ENCODE data around the gene MATN4.

The MATN4 gene

DNA sequence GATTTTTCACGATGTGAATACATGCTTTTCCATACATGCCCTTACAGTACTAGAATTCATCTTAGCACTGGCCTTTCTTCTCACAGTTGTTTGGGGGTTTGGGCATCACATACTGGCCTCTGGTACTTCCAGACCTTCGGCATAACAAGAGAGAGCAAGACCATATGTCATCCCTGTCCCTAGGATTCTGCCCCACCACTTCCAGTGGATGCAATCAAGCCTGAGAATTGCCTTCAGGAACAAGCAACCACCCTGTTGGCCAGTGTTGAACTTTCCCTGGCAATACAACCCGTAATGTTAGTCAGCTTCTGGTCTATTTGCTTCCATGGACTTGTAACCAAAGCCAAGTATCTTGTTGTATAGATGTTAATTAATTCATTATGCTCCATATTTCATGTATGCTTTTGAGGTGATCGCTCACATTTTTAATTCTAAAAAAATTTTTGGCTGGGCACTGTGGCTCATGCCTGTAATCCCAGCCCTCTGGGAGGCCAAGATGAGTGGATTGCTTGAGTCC, 38.3 kb downstream of the MATN4 start:
- no peak overlapping the region for H3K9ac ChIP-seq (ENCODE audit: low read depth, low read length)
- H3K4me1 ChIP-seq (ENCODE audit: control insufficient read depth, insufficient read depth, low read length) = no peaks in the 10 kb centered on the region
- H3K36me3 ChIP-seq (ENCODE audit: control insufficient read depth, insufficient read depth, low read length) = no peaks in the 10 kb centered on the region
- H3K27me3 ChIP-seq (ENCODE audit: control insufficient read depth, insufficient read depth, low read length) = no peaks in the 10 kb centered on the region
- H3K4me3 ChIP-seq (ENCODE audit: low read depth, low read length) = no peak overlapping the region
- H3K9me3 ChIP-seq (ENCODE audit: control insufficient read depth, insufficient read depth, low read length) = no peaks in the 10 kb centered on the region

DNA sequence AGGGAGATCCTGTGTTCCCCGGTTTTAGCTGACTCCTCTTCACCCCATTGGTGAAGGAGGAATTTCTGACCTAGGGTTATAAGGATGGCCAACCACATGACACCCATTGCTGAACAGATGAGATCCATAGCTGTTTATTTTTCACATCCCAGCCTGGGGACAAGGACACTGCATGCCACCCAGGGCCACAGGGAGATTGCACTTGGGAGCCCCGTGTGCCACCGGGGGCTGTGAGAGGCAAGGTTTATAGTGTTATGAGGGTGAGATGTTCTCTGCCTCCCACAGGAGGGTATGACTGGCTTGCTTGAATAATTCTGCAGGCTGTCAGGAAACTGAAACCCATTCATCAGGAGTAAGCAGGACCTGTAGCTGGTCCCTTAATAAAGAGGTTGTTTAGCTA, 39.0 kb downstream of the MATN4 start:
- Histone ChIP-seq H3K9ac (ENCODE audit: low read depth, low read length) (no peak overlapping the region), H3K27me3 (ENCODE audit: control insufficient read depth, insufficient read depth, low read length) (no peaks in the 10 kb centered on the region), H3K4me1 (ENCODE audit: control insufficient read depth, insufficient read depth, low read length) (no peaks in the 10 kb centered on the region), H3K4me3 (ENCODE audit: low read depth, low read length) (no peak overlapping the region), H3K36me3 (ENCODE audit: control insufficient read depth, insufficient read depth, low read length) (no peaks in the 10 kb centered on the region), H3K9me3 (ENCODE audit: control insufficient read depth, insufficient read depth, low read length) (no peaks in the 10 kb centered on the region)

DNA sequence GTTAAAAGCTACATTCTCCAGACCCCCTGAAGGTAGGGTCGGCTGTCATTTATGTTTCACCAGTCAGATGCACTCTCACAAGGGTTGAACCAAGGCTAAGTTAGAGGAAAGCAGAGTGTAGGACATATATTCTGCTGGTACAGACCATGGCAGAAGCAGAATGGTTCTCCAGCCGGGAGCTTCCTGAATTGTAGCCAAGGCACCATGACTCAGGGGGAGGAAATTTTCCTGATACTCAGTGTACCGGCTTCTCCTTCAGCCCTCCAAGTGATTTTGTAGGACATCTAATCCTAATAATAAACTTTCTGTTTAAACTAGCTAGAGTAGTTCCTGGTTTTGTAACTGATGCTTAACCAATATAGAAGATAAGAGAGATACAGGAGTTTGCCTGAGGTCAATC, 39.6 kb downstream of the MATN4 start:
- no peak overlapping the region for H3K9ac ChIP-seq (ENCODE audit: low read depth, low read length)
- no peaks in the 10 kb centered on the region for H3K36me3 ChIP-seq (ENCODE audit: control insufficient read depth, insufficient read depth, low read length)
- no peaks in the 10 kb centered on the region for H3K4me1 ChIP-seq (ENCODE audit: control insufficient read depth, insufficient read depth, low read length)
- no peak overlapping the region for H3K4me3 ChIP-seq (ENCODE audit: low read depth, low read length)
- H3K9me3 ChIP-seq (ENCODE audit: control insufficient read depth, insufficient read depth, low read length) = no peaks in the 10 kb centered on the region
- no peaks in the 10 kb centered on the region for H3K27me3 ChIP-seq (ENCODE audit: control insufficient read depth, insufficient read depth, low read length)

DNA sequence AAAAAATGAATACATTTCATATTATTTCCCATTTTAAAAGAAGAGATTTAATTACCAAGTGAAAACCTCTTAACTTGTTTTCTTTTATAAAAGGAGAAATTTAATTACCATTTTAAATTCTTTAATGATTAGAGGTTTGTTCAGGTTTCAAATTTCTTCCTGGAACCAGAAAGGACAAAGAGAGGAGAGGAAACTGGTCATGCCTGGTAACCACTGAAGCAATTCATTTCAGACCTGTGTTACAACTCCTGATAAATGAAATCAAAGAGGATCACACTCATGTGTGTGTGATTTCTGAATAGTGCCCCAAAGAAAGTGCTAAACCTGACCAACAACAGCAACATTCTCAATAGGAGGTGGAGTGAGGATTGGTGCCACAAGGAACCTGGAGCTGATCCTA, 41.1 kb downstream of the MATN4 start:
- no peak overlapping the region for H3K9ac ChIP-seq (ENCODE audit: low read depth, low read length)
- H3K4me1 ChIP-seq (ENCODE audit: control insufficient read depth, insufficient read depth, low read length) = no peaks in the 10 kb centered on the region
- no peaks in the 10 kb centered on the region for H3K36me3 ChIP-seq (ENCODE audit: control insufficient read depth, insufficient read depth, low read length)
- no peaks in the 10 kb centered on the region for H3K9me3 ChIP-seq (ENCODE audit: control insufficient read depth, insufficient read depth, low read length)
- H3K4me3 ChIP-seq (ENCODE audit: low read depth, low read length) = no peak overlapping the region
- H3K27me3 ChIP-seq (ENCODE audit: control insufficient read depth, insufficient read depth, low read length) = no peaks in the 10 kb centered on the region

DNA sequence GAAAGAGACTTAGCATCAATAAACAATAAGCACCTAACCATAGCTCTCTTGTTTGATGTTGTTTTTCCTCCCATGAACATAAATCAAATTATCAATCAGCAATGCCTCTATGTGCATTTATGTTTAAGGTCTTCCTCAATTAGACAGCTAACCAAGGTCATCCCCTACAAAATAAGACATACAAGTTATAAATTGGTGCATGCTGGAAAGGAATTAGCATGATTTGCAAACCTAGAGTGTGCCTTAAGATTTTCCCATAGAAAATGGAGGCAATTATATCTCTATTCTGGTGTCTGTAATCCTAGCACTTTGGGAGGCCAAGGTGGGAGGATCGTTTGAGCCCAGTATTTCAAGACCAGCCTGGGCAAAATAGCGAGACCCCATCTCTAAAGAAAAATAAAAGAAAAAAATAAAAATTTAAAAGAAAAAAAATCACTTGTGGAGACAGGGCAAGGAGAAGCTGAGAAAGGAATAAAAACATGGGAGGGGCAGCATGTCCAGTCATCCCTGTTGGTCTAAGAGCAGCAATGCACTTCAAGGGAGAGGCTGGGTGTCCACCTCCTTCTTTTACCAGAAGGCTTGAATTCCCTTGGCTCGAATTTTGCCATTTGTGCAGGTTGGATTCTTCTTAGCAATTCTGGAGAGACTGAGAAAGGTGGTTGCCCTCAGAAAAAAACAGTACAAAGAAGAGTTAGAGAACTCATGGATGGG, 44.4 kb downstream of the MATN4 start:
- Histone ChIP-seq H3K9me3 (ENCODE audit: control insufficient read depth, insufficient read depth, low read length) (no peaks in the 10 kb centered on the region), H3K36me3 (ENCODE audit: control insufficient read depth, insufficient read depth, low read length) (no peaks in the 10 kb centered on the region), H3K4me1 (ENCODE audit: control insufficient read depth, insufficient read depth, low read length) (peaks cover under 1% of the 10 kb centered on the region), H3K4me3 (ENCODE audit: low read depth, low read length) (no peak overlapping the region), H3K9ac (ENCODE audit: low read depth, low read length) (no peak overlapping the region), H3K27me3 (ENCODE audit: control insufficient read depth, insufficient read depth, low read length) (no peaks in the 10 kb centered on the region)

DNA sequence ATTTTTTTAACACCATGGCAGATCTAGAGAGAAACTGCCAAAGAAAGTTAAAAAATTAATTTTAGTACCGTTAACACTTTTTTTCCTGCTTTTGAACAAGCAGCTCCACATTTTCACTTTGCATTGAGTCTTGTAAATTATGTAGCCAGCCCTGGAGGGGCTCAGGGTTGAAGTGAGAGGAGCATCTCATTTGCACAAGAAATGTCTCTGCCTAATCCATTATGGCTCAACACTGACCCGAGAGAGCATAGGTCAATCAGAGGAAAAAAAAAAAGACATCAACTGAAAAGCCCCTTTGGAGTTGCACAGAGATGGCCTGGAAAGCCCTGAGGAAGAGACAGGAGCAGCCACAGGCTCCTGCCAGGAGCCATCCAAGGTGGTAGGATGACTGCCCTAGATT, 49.4 kb downstream of the MATN4 start:
- no peak overlapping the region for H3K9ac ChIP-seq (ENCODE audit: low read depth, low read length)
- no peaks in the 10 kb centered on the region for H3K36me3 ChIP-seq (ENCODE audit: control insufficient read depth, insufficient read depth, low read length)
- H3K4me1 ChIP-seq (ENCODE audit: control insufficient read depth, insufficient read depth, low read length) = peaks cover 7% of the 10 kb centered on the region
- H3K9me3 ChIP-seq (ENCODE audit: control insufficient read depth, insufficient read depth, low read length) = no peaks in the 10 kb centered on the region
- H3K4me3 ChIP-seq (ENCODE audit: low read depth, low read length) = no peak overlapping the region
- no peaks in the 10 kb centered on the region for H3K27me3 ChIP-seq (ENCODE audit: control insufficient read depth, insufficient read depth, low read length)

DNA sequence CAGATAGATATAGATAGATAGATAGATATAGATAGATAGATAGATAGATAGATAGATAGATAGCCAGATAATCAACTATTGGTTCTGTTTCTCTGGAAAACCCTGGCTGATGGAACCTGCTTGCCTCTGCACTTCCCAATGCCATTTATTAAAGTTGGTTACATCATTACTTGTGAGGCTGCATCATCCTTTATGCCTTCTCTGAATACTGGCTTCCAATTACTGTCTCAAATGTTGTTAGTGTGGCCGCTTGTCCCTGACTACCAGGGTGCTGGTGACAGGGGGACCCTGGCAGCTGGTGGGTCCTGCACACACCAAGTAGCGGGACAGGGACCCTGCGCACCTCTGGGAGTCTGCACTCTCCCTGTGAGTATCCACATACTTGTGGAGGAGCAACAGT, 49.8 kb downstream of the MATN4 start:
- Histone ChIP-seq H3K4me1 (ENCODE audit: control insufficient read depth, insufficient read depth, low read length) (peaks cover 7% of the 10 kb centered on the region), H3K9ac (ENCODE audit: low read depth, low read length) (no peak overlapping the region), H3K27me3 (ENCODE audit: control insufficient read depth, insufficient read depth, low read length) (no peaks in the 10 kb centered on the region), H3K4me3 (ENCODE audit: low read depth, low read length) (no peak overlapping the region), H3K9me3 (ENCODE audit: control insufficient read depth, insufficient read depth, low read length) (no peaks in the 10 kb centered on the region), H3K36me3 (ENCODE audit: control insufficient read depth, insufficient read depth, low read length) (no peaks in the 10 kb centered on the region)

DNA sequence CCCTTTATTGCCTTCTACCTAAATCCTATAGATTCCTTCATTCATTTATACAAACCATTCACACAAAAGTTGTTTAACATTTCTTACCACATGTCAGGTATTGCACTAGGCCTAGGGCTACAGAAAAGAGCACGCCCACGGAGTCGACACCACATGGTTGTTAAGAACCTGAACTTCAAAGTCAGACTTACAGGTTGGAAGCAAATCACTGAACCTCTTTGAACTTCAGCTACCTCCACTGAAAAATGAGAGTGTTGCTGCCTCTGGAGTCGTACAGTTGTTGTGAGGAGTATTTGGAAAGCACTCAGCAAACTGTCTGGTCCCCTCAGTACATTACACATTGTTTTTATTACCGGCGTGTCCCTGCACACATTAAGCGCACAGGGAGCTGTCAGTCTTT, 50.4 kb downstream of the MATN4 start:
- Histone ChIP-seq H3K9ac (ENCODE audit: low read depth, low read length) (no peak overlapping the region), H3K36me3 (ENCODE audit: control insufficient read depth, insufficient read depth, low read length) (no peaks in the 10 kb centered on the region), H3K4me3 (ENCODE audit: low read depth, low read length) (no peak overlapping the region), H3K9me3 (ENCODE audit: control insufficient read depth, insufficient read depth, low read length) (no peaks in the 10 kb centered on the region), H3K4me1 (ENCODE audit: control insufficient read depth, insufficient read depth, low read length) (peaks cover 7% of the 10 kb centered on the region), H3K27me3 (ENCODE audit: control insufficient read depth, insufficient read depth, low read length) (no peaks in the 10 kb centered on the region)

DNA sequence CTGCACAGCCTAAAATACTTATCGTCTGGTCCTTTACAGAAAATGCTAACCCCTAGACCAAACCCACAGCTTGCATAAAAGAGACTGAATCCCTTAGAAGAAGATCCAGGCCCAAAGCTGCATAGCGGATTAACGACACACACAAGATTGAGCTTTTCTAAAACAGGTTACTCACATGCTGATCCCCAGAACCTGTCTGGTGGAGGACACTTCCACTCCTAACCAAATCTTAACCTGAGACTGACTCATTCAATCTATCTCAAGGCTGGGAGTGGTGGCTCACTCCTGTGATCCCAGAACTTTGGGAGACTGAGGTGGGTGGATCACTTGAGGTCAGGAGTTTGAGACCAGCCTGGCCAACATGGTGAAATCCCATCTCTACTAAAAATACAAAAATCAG, 50.9 kb downstream of the MATN4 start:
- Histone ChIP-seq H3K36me3 (ENCODE audit: control insufficient read depth, insufficient read depth, low read length) (no peaks in the 10 kb centered on the region), H3K4me1 (ENCODE audit: control insufficient read depth, insufficient read depth, low read length) (peaks cover 7% of the 10 kb centered on the region), H3K9me3 (ENCODE audit: control insufficient read depth, insufficient read depth, low read length) (no peaks in the 10 kb centered on the region), H3K9ac (ENCODE audit: low read depth, low read length) (no peak overlapping the region), H3K4me3 (ENCODE audit: low read depth, low read length) (no peak overlapping the region), H3K27me3 (ENCODE audit: control insufficient read depth, insufficient read depth, low read length) (no peaks in the 10 kb centered on the region)

DNA sequence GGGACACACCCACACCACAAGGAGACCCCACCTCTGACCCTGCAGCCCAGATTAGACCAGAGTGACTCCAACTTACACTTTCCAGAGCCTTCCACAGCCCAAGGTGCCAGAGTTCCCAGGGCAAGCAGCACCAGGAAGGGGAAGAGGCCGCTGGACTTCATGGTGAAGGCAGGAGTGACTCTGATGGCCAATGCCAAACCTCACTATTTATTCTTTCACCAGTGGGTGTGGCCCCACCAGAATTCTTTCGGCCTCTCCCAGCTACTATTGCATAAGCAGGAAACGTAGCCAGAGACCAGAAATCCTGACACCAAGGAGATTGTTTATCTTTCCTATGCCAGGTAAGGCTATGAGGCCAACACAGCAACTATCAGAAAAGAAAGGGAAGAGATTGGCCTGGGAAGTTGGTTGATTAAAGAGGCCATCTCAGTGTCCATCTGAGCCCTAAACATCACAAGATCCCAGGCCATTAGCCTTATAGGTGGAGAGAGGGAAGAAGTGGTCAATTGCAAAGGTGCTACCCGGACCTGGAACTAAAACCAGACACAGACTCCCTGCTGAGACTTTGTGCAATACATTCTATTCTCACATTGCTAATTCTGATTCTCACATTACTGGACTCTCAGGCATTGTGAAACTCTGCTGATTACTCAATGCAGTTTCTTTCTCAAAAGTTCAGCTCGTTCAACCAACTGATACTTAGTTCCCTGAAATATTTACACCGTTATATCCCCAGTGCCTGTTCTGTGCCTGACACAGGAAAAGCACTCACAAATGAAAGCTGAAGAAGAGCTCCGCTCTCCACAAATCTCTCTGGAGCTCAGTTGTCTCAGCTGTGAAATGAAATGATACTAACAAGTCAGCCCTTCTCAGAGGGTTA, 53.5 kb downstream of the MATN4 start, which contains the start of gene SLPI:
Gene SLPI, minus strand, starts transcription at position 182 of the 880 bp plus-strand sequence. Its CDS starts 21 bp downstream, at position 161.
- no peaks in the 10 kb centered on the region for H3K27me3 ChIP-seq (ENCODE audit: control insufficient read depth, insufficient read depth, low read length)
- H3K4me3 ChIP-seq (ENCODE audit: low read depth, low read length) = no peak within 1 kb of the TSS
- no peak within 1 kb of the TSS for H3K9ac ChIP-seq (ENCODE audit: low read depth, low read length)
- H3K4me1 ChIP-seq (ENCODE audit: control insufficient read depth, insufficient read depth, low read length) = peaks cover 7% of the 10 kb centered on the region
- H3K9me3 ChIP-seq (ENCODE audit: control insufficient read depth, insufficient read depth, low read length) = no peaks in the 10 kb centered on the region
- H3K36me3 ChIP-seq (ENCODE audit: control insufficient read depth, insufficient read depth, low read length) = no peaks in the 10 kb centered on the region

DNA sequence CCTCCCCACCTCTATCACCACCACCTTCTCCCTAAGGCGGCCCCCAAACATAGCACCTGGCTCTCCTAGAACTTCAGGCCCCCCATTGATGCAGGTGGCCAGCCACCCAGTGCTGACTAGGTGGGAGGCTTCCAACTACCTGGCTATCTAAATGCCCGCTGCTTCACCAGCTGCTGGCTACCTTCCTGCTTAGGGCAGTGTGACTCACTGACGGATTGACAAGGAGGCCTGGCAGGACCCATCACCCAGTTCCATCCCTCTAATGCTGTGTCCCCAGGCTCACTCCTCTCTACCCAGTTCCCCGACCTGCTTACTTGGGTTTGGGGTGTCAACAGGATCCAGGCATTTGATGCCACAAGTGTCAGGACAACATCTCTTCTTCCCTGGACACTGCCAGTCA, 54.8 kb downstream of the MATN4 start:
- Histone ChIP-seq H3K36me3 (ENCODE audit: control insufficient read depth, insufficient read depth, low read length) (no peaks in the 10 kb centered on the region), H3K4me3 (ENCODE audit: low read depth, low read length) (no peak overlapping the region), H3K9ac (ENCODE audit: low read depth, low read length) (no peak overlapping the region), H3K27me3 (ENCODE audit: control insufficient read depth, insufficient read depth, low read length) (no peaks in the 10 kb centered on the region), H3K4me1 (ENCODE audit: control insufficient read depth, insufficient read depth, low read length) (peaks cover 2% of the 10 kb centered on the region), H3K9me3 (ENCODE audit: control insufficient read depth, insufficient read depth, low read length) (no peaks in the 10 kb centered on the region)
